Stimulated activated CD8-positive, alpha-beta memory T cell treated with anti-CD3 and anti-CD28 coated beads, Interleukin-4, amount 100 ng/mL, for 1 hour (primary cell): ENCODE measurements around the gene USP38.
"Not testable (repeated sequence)": the region's sequence is repeated elsewhere in the genome, so short reads cannot be mapped to it uniquely, and the experiment has no call there.

Experiments
- DNase-seq, 2 donors: peaks; one replicate each; pipeline ENCODE4 v3.0.0-alpha.2; 2020; ENCODE audit warnings: low read depth in 2 of 2, low spot score in 1 of 2

USP38 gene

GRCh38 chr4:143262838-143263237 is 78.1 kb downstream of the USP38 start:
- no peak for DNase-seq

GRCh38 chr4:143267690-143268089 is 83.0 kb downstream of the USP38 start:
- not testable (repeated sequence) for DNase-seq

- DNase-seq, result no peak
Measured at GRCh38 chr4:143270256-143270838, 85.6 kb downstream of the USP38 start.
